Stimulated activated CD4-positive, alpha-beta T cell treated with anti-CD3 and anti-CD28 coated beads, Interleukin-12 subunit alpha, Interleukin-12 subunit beta, amount 100 ng/mL, for 48 hours (primary cell): ENCODE measurements around the gene LRWD1.
"Not testable (repeated sequence)": the region's sequence is repeated elsewhere in the genome, so short reads cannot be mapped to it uniquely, and the experiment has no call there.

Experiments used
- DNase-seq, 3 donors: peaks; one replicate each; pipeline ENCODE4 v3.0.0-alpha.2; 2020; ENCODE audit warnings: low read depth in 2 of 3, low spot score in 1 of 3

LRWD1 gene

GRCh38 chr7:102494026-102494425, 29.2 kb downstream of the LRWD1 start:
- DNase-seq = not testable (repeated sequence)

GRCh38 chr7:102494473-102495149, 29.8 kb downstream of the LRWD1 start:
- DNase-seq = not testable (repeated sequence)

GRCh38 chr7:102496861-102497260, 32.1 kb downstream of the LRWD1 start:
- DNase-seq = not testable (repeated sequence)

GRCh38 chr7:102497308-102497707, 32.5 kb downstream of the LRWD1 start:
- DNase-seq = not testable (repeated sequence)

- DNase-seq = not testable (repeated sequence)
These were observed 33.5 kb downstream of the LRWD1 start for GRCh38 chr7:102498321-102498720.

- DNase-seq = not testable (repeated sequence)
These were observed 38.4 kb downstream of the LRWD1 start for GRCh38 chr7:102503141-102503540.

- DNase-seq = not testable (repeated sequence)
These were observed 40.8 kb downstream of the LRWD1 start for GRCh38 chr7:102505298-102506185.

- DNase-seq = not testable (repeated sequence)
These were observed 42.8 kb downstream of the LRWD1 start for GRCh38 chr7:102507410-102508088.

GRCh38 chr7:102510575-102510974, 45.8 kb downstream of the LRWD1 start:
- not testable (repeated sequence) for DNase-seq

- not testable (repeated sequence) for DNase-seq
These were observed 47.2 kb downstream of the LRWD1 start for GRCh38 chr7:102511860-102512522.

- DNase-seq = not testable (repeated sequence)
These were observed 47.9 kb downstream of the LRWD1 start for GRCh38 chr7:102512642-102513221.

- not testable (repeated sequence) for DNase-seq
These were observed 50.3 kb downstream of the LRWD1 start for GRCh38 chr7:102514881-102515721.

- DNase-seq = not testable (repeated sequence)
These were observed 51.1 kb downstream of the LRWD1 start for GRCh38 chr7:102515889-102516288.

GRCh38 chr7:102516951-102517350, 52.2 kb downstream of the LRWD1 start:
- not testable (repeated sequence) for DNase-seq

- DNase-seq = not testable (repeated sequence)
These were observed 52.9 kb downstream of the LRWD1 start, which contains the start of gene RASA4B for GRCh38 chr7:102517550-102518147. Gene RASA4B, minus strand, starts transcription at chr7:102517777. Its CDS starts 67 bp downstream, at chr7:102517710.

- DNase-seq = not testable (repeated sequence)
These were observed 56.0 kb downstream of the LRWD1 start for GRCh38 chr7:102520797-102521196.
